Suprapubic skin (tissue), 4 donors: ENCODE data around the gene KIDINS220.

Experiments
- CTCF ChIP-seq, 2 donors: fragments of 200-600 bp in 1 of 2; fragments of 450-650 bp in 1 of 2; sonication (generic) in 1 of 2; IDR thresholded peaks; one replicate each; pipeline ENCODE4 v1.5.1; 2016 to 2019; ENCODE audit warnings: antibody characterized with exemption in 2 of 2, mild to moderate bottlenecking in 1 of 2, moderate library complexity in 1 of 2
- POLR2A ChIP-seq, 2 donors: fragments of 450-650 bp; IDR thresholded peaks; one replicate each; pipeline ENCODE4 v1.6.1; 2017; ENCODE audit warnings: antibody characterized with exemption in 2 of 2, mild to moderate bottlenecking in 2 of 2, moderate library complexity in 2 of 2
- POLR2AphosphoS5 ChIP-seq, 3 donors: sonication (generic); formaldehyde crosslinking; IDR thresholded peaks; one replicate each; pipeline ENCODE4 v1.6.1; 2017; ENCODE audit warnings: antibody characterized with exemption in 3 of 3

GRCh38 chr2:8701681-8702379 lies 135.6 kb downstream of the KIDINS220 start:
- TF ChIP-seq CTCF (IDR thresholded peaks at IDR 0.05) (no peak), POLR2A (IDR thresholded peaks at IDR 0.05) (no peak), POLR2AphosphoS5 (IDR thresholded peaks at IDR 0.05) (no peak)
